HepG2 (cell line): Measurements from ENCODE around the gene ALS2CL. TPM values are rescaled to one million over a fixed set of nuclear protein-coding genes. Genes with fewer than 3 reads are reported as not detected.

ENCODE experiments used
- ATAC-seq: fragments of 200-7000 bp; cut with Tn5 transposase; 3 replicates; pipeline ENCODE4 v1.9.1; 2020; ENCODE audit warnings: mild to moderate bottlenecking, moderate library complexity
- BruUV-seq: library from RNA; stranded (reverse); fragments of 400-500 nt; replicated peaks from 2 replicates; lab custom pipeline; 2021; lab: Mats Ljungman, UMichigan
- CTCF ChIA-PET: fragments of 300-600 bp; formaldehyde crosslinking; extraction: SDS; loops from one replicate; lab custom pipeline; 2021; ENCODE audit warnings: low total read pairs, inconsistent platforms, low intra/inter-chr PET ratio; lab: Yijun Ruan, JAX
- POLR2A ChIA-PET: fragments of 350-600 bp; sonication (Branson Sonifier 250); formaldehyde crosslinking; loops from one replicate; lab custom pipeline; 2020; ENCODE audit warnings: antibody characterized with exemption, inconsistent platforms; lab: Yijun Ruan, JAX
- DNase-seq: peaks from one replicate; pipeline ENCODE4 v3.0.0-alpha.2; 2015; ENCODE audit warnings: low spot score
- FAIRE-seq: peaks from 3 replicates; lab custom pipeline; 2011; peaks lifted over from hg19 to GRCh38; lab: Jason Lieb, UNC
- H2AFZ ChIP-seq: one replicate; pipeline ENCODE4 v1.6.1; 2011; ENCODE audit warnings: low read length, inconsistent platforms
- H3K27ac ChIP-seq: fragments of 300-600 bp; 3 replicates; pipeline ENCODE4 v1.8.0; 2011; ENCODE audit warnings: mixed run types, mild to moderate bottlenecking, mixed read lengths, low read length, inconsistent platforms; ENCODE audit not compliant: insufficient read depth; ENCODE audit errors: extremely low read length
- H3K27me3 ChIP-seq, 2 experiments: fragments of 200-600 bp in 1 of 2; 2 replicates in 1 of 2; 3 replicates in 1 of 2; pipeline versions ENCODE4 v1.6.0 to v1.8.0; 2011; ENCODE audit warnings: low read length in 2 of 2, mild to moderate bottlenecking in 2 of 2, moderate library complexity in 2 of 2, inconsistent platforms in 1 of 2; ENCODE audit not compliant: insufficient read depth in 2 of 2, control insufficient read depth in 1 of 2
- H3K36me3 ChIP-seq, 2 experiments: fragments of 200-600 bp in 1 of 2; replicated peaks in 1 of 2; 2 replicates in 1 of 2; 3 replicates in 1 of 2; pipeline versions ENCODE4 v1.5.1 to v1.8.0; 2011; ENCODE audit warnings: low read length in 2 of 2, inconsistent platforms in 1 of 2; ENCODE audit not compliant: insufficient read depth in 2 of 2, control insufficient read depth in 1 of 2
- H3K4me1 ChIP-seq: 2 replicates; pipeline ENCODE4 v1.5.1; 2012; ENCODE audit warnings: low read length, inconsistent platforms; ENCODE audit not compliant: insufficient read depth
- H3K4me2 ChIP-seq: 2 replicates; pipeline ENCODE4 v1.6.0; 2011; ENCODE audit warnings: low read depth, low read length, inconsistent platforms
- H3K4me3 ChIP-seq, 3 experiments: fragments of 200-600 bp in 1 of 3; sonication (generic), shearing (Covaris generic) in 1 of 3; replicated peaks in 1 of 3; 2 replicates each; pipeline ENCODE4 v1.5.1; 2011 to 2016; ENCODE audit warnings: low read length in 3 of 3, inconsistent platforms in 2 of 3, low read depth in 2 of 3, mild to moderate bottlenecking in 2 of 3, control low read depth in 1 of 3, mixed read lengths in 1 of 3; ENCODE audit not compliant: insufficient read depth in 1 of 3
- H3K79me2 ChIP-seq: one replicate; pipeline ENCODE4 v1.6.1; 2011; ENCODE audit warnings: low read length, inconsistent platforms; ENCODE audit not compliant: insufficient read depth
- H3K9ac ChIP-seq: 2 replicates; pipeline ENCODE4 v1.6.0; 2011; ENCODE audit warnings: mild to moderate bottlenecking, low read depth, low read length, inconsistent platforms; ENCODE audit not compliant: insufficient read depth
- H3K9me3 ChIP-seq: 2 replicates; pipeline ENCODE4 v1.5.1; 2012; ENCODE audit warnings: mild to moderate bottlenecking, low read length
- H4K20me1 ChIP-seq: 2 replicates; pipeline ENCODE4 v1.6.0; 2011; ENCODE audit warnings: inconsistent platforms, mild to moderate bottlenecking, low read length, moderate library complexity; ENCODE audit not compliant: insufficient read depth
- ATM ChIP-seq: fragments of 450-650 bp; IDR thresholded peaks from 2 replicates; pipeline ENCODE4 v1.7.1; 2017; ENCODE audit warnings: mild to moderate bottlenecking, borderline replicate concordance
- CHD4 ChIP-seq: fragments of 200-600 bp; sonication (generic); IDR thresholded peaks from 2 replicates; pipeline ENCODE4 v1.7.0; 2017; ENCODE audit warnings: mild to moderate bottlenecking, low read length, borderline replicate concordance
- MEIS2 ChIP-seq: sonication (generic); formaldehyde crosslinking; IDR thresholded peaks from 2 replicates; pipeline ENCODE4 v1.9.0; 2021; ENCODE audit warnings: mild to moderate bottlenecking, missing genetic modification reagents
- RXRA ChIP-seq: sonication (generic); formaldehyde crosslinking; IDR thresholded peaks from 2 replicates; pipeline ENCODE4 v1.5.1; 2020; ENCODE audit warnings: missing genetic modification reagents
- SRSF9 ChIP-seq: fragments of 200-400 bp; formaldehyde crosslinking; IDR thresholded peaks from 2 replicates; pipeline ENCODE4 v1.6.1; 2018; ENCODE audit warnings: borderline replicate concordance, mild to moderate bottlenecking, low read depth, low read length; ENCODE audit not compliant: insufficient read depth, poor library complexity, severe bottlenecking
- WGBS: methylation state at CpG from one replicate; pipeline ENCODE4 v1.1.6; 2017; ENCODE audit warnings: low lambda C conversion rate; 5-methylcytosine and 5-hydroxymethylcytosine counted together
- in situ Hi-C: cut with HindIII; loops from 2 replicates; pipeline ENCODE4 v1.10.0; 2017; ENCODE audit warnings: low pct_unique_long_range_greater_than_20kb; ENCODE audit not compliant: extremely low pct_ligation_motif_present
- intact Hi-C: fragments of 100-400 bp; cut with micrococcal nuclease; formaldehyde crosslinking; loops from one replicate; pipeline ENCODE4 v1.10.0; 2022; ENCODE audit not compliant: unreplicated experiment
- polyA plus RNA-seq, 8 experiments: library from polyadenylated mRNA; depleted of rRNA in 3 of 8; stranded (reverse) in 7 of 8; unstranded in 1 of 8; fragments of >200 nt; fragmentation: Illumina TruSeq in 4 of 8; extraction: Trizol in 4 of 8; gene quantifications; 2 replicates each; pipeline versions ENCODE4 v1.2.1 to v1.2.3, GENCODE V29; 2011 to 2016; ENCODE audit warnings: low read depth in 4 of 8, missing spikeins in 1 of 8, mixed read lengths in 1 of 8; ENCODE audit not compliant: insufficient read depth in 1 of 8
- small RNA-seq, 3 experiments: library from RNA; depleted of rRNA; stranded (forward); fragments of <200 nt; gene quantifications; one replicate each; pipeline ENCODE3, GENCODE V24; 2012; ENCODE audit warnings: low read depth in 2 of 3, low replicate concordance in 1 of 3; ENCODE audit not compliant: insufficient read length in 3 of 3, insufficient read depth in 2 of 3
- total RNA-seq, 5 experiments: library from RNA; depleted of rRNA; stranded (reverse); fragments of >200 nt; fragmentation: Illumina TruSeq; extraction: Trizol; gene quantifications; 2 replicates each; pipeline ENCODE4 v1.2.3, GENCODE V29; 2016; ENCODE audit warnings: low read depth in 1 of 5

The ALS2CL gene
- total and polyA plus RNA-seq, 2 of the 13 experiments (the other 11 are each of a cell fraction or from before 2014, with no cell fraction given) = not detected

DNA sequence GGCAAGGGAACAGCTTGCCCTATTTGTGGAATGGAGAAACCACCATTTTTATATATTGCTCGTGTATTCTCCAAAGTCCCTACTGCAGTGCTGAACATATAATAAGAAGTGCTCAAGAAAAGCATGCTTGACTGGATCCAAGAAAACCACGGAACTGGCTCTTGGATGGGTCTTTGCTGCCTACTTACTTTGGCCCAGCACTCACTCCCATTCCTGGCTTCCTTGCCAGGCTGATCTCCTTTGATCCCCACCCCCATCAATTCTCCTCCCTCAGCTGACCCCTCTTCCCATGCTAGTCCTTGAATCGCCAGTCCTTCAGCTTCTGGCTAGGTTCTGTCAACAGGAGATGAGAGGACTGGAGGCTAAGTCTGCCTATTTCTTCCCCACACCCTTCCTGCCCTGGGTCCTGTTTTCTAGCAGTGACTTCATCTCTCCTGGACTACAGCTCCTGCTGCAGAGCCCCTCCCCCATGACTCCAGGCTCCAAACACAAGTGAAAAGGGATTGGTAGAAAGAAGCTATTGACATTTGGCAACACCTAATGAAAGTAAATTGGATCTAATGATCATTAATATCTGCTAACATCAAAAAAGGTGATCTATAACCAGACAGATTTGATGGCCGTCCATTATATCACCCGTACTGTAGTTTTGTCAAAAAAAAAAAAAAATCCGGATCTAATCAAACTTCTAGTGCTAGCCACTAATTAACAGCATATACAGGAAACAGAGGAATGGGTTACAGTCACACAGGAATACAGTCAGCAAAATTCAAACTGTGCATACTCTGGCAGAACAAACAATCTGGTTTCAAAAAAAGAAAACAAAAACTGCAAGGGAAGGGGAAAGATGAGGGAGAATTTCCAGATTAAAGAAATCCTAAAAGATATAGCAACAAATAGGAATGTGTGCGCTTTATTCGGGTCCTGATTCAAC, 73.4 kb downstream of the ALS2CL start:
- H3K9me3 ChIP-seq = no peaks in the 10 kb centered on the region
- no peaks in the 10 kb centered on the region for H3K36me3 ChIP-seq
- no peak overlapping the region for H3K4me3 ChIP-seq
- H3K27ac ChIP-seq = no peak overlapping the region
- no peaks in the 10 kb centered on the region for H3K4me1 ChIP-seq
- intact Hi-C loops = no loop called here
- TF ChIP-seq ATM (no peak), RXRA (CRISPR knock-in tag) (no peak), SRSF9 (no peak), CHD4 (no peak), MEIS2 (CRISPR knock-in tag) (no peak)
- TF ChIP-seq, all 625 proteins: peak for 0
- 59% methylated on average over 8 of the region's 8 CpGs for WGBS
- in situ Hi-C loops = no loop called here
- FAIRE-seq = no peak
- Histone ChIP-seq H3K27me3 (peaks cover 0 to 3% of the 10 kb centered on the region in 2 experiments; a peak in 3 of 5 replicates), H4K20me1 (no peaks in the 10 kb centered on the region), H2AFZ (no peak overlapping the region), H3K9ac (no peak overlapping the region), H3K79me2 (no peaks in the 10 kb centered on the region), H3K4me2 (no peak overlapping the region)
- CTCF ChIA-PET = no interaction called here
- DNase-seq = no peak
- ATAC-seq = no peak
- POLR2A ChIA-PET = no interaction called here
- BruUV-seq = no TSS peak

Small RNAs within 50 kb of the gene (small RNA-seq; reads per million reads assigned to genes)
- 0 reads per million in 3 experiments for gene RF00591

Other genes with a start within 250 kb of the ALS2CL start
- not detected in 2 replicates for gene LTF, start 228.8 kb downstream of the ALS2CL start, total RNA-seq (2016; rRNA removed; fragmentation: Illumina TruSeq; extraction: Trizol)
- gene LTF, start 228.8 kb downstream of the ALS2CL start, polyA plus RNA-seq (2011; rRNA removed) = not detected in 2 replicates
- gene RTP3, start 195.7 kb downstream of the ALS2CL start, total RNA-seq (2016; rRNA removed; fragmentation: Illumina TruSeq; extraction: Trizol) = 0.09 TPM in 1 of 2 replicates, not detected in the other
- not detected in 2 replicates for gene RTP3, start 195.7 kb downstream of the ALS2CL start, polyA plus RNA-seq (2011; rRNA removed)
- 0.27 and 0.48 TPM in 2 replicates for gene LRRC2, start 127.4 kb downstream of the ALS2CL start, total RNA-seq (2016; rRNA removed; fragmentation: Illumina TruSeq; extraction: Trizol)
- 0.51 and 0.58 TPM in 2 replicates for gene LRRC2, start 127.4 kb downstream of the ALS2CL start, polyA plus RNA-seq (2011; rRNA removed)
- gene FAM240A, start 81.2 kb downstream of the ALS2CL start, total RNA-seq (2016; rRNA removed; fragmentation: Illumina TruSeq; extraction: Trizol) = not detected in 2 replicates
- not detected in 2 replicates for gene FAM240A, start 81.2 kb downstream of the ALS2CL start, polyA plus RNA-seq (2011; rRNA removed)
- gene TMIE, start 7.7 kb upstream of the ALS2CL start, total RNA-seq (2016; rRNA removed; fragmentation: Illumina TruSeq; extraction: Trizol) = not detected in 2 replicates
- not detected in 2 replicates for gene TMIE, start 7.7 kb upstream of the ALS2CL start, polyA plus RNA-seq (2011; rRNA removed)
- gene PRSS50, start 24.2 kb upstream of the ALS2CL start, total RNA-seq (2016; rRNA removed; fragmentation: Illumina TruSeq; extraction: Trizol) = not detected in 2 replicates
- not detected in 2 replicates for gene PRSS50, start 24.2 kb upstream of the ALS2CL start, polyA plus RNA-seq (2011; rRNA removed)
- gene MYL3, start 169.8 kb upstream of the ALS2CL start, total RNA-seq (2016; rRNA removed; fragmentation: Illumina TruSeq; extraction: Trizol) = not detected in 2 replicates
- 0.13 TPM in 1 of 2 replicates, not detected in the other for gene MYL3, start 169.8 kb upstream of the ALS2CL start, polyA plus RNA-seq (2011; rRNA removed)
- gene PTH1R, start 184.0 kb upstream of the ALS2CL start, total RNA-seq (2016; rRNA removed; fragmentation: Illumina TruSeq; extraction: Trizol) = not detected in 2 replicates
- not detected in 2 replicates for gene PTH1R, start 184.0 kb upstream of the ALS2CL start, polyA plus RNA-seq (2011; rRNA removed)